Rectal smooth muscle tissue (tissue), 1 donor: Measurements from ENCODE around the gene VPS26A.

Experiments used
- H3K27ac ChIP-seq: one replicate; pipeline ENCODE4 v1.7.0; 2013; ENCODE audit warnings: low read depth, low read length, inconsistent platforms
- H3K27me3 ChIP-seq: one replicate; pipeline ENCODE4 v1.7.0; 2013; ENCODE audit warnings: low read length; ENCODE audit not compliant: control insufficient read depth, insufficient read depth
- H3K36me3 ChIP-seq: one replicate; pipeline ENCODE4 v1.7.0; 2013; ENCODE audit warnings: low read length; ENCODE audit not compliant: control insufficient read depth, insufficient read depth
- H3K4me1 ChIP-seq: one replicate; pipeline ENCODE4 v1.7.0; 2013; ENCODE audit warnings: low read length; ENCODE audit not compliant: control insufficient read depth, insufficient read depth
- H3K4me3 ChIP-seq: one replicate; pipeline ENCODE4 v1.7.0; 2013; ENCODE audit warnings: low read length
- H3K9ac ChIP-seq: one replicate; pipeline ENCODE4 v1.7.0; 2013; ENCODE audit warnings: low read length

The VPS26A gene

DNA sequence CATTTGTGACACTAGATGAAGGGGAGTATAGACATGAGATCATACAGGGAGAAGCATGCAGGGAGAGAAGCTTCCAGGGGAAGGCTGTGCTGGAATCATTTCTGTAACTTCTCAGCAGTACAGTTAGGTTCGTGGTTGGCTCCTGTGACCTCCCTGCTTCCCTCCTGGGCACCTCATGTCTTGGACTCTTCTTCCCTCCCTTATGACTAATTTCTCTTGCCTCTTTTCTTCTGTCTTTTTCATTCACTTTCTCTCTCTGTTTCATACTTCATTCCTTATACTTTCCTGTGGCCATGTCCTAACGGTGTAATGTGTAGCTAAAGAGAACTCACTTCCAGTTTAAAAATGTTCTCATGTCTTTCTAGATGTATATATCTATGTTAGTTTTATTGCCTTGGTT lies 77.1 kb downstream of the VPS26A start:
- H3K27ac ChIP-seq, result no peak overlapping the region
- no peaks in the 10 kb centered on the region for H3K27me3 ChIP-seq
- H3K4me1 ChIP-seq, result no peaks in the 10 kb centered on the region
- no peak overlapping the region for H3K4me3 ChIP-seq
- H3K36me3 ChIP-seq, result peaks cover 12% of the 10 kb centered on the region
- H3K9ac ChIP-seq, result no peak overlapping the region

DNA sequence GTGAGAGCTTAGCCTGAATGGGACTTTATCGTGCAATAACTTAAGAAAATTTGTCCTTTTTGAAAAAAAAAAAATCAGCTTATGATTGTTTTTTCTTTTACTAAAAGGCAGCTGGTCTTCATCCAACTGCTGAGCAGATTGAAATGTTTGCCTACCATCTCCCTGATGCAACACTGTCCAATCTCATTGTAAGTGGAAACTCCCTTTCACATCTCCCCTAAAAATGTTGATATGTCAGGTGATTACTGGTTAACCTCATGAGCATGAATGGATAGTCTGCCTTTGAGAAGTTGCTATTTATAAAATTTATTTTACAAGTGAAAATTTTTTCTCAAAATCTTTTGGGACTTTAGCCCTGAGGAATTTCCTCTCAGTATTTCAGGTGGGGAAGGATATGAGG lies 78.4 kb downstream of the VPS26A start:
- no peak overlapping the region for H3K4me3 ChIP-seq
- H3K4me1 ChIP-seq, result no peaks in the 10 kb centered on the region
- H3K27me3 ChIP-seq, result no peaks in the 10 kb centered on the region
- peaks cover 10% of the 10 kb centered on the region for H3K36me3 ChIP-seq
- H3K27ac ChIP-seq, result no peak overlapping the region
- H3K9ac ChIP-seq, result no peak overlapping the region

DNA sequence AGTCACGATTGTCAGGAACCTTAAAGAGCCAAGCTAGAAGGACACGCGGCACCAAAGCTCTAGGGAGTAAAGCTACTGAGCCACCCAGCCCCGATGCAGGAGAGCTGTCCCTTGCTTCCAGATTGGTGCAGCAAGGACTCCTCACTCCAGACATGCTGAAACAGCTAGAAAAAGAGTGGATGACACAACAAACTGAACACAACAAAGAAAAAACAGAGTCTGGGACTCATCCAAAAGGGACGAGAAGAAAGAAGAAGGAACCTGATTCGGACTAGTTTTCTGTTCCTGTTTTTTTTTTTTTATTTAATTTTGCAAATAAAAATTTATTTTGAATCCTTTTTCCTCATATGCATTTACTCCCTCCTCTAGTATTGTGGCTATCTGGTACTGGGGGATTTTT lies 84.8 kb downstream of the VPS26A start:
- Histone ChIP-seq H3K27me3 (no peaks in the 10 kb centered on the region), H3K4me3 (no peak overlapping the region), H3K27ac (no peak overlapping the region), H3K4me1 (no peaks in the 10 kb centered on the region), H3K36me3 (peaks cover 17% of the 10 kb centered on the region), H3K9ac (no peak overlapping the region)

DNA sequence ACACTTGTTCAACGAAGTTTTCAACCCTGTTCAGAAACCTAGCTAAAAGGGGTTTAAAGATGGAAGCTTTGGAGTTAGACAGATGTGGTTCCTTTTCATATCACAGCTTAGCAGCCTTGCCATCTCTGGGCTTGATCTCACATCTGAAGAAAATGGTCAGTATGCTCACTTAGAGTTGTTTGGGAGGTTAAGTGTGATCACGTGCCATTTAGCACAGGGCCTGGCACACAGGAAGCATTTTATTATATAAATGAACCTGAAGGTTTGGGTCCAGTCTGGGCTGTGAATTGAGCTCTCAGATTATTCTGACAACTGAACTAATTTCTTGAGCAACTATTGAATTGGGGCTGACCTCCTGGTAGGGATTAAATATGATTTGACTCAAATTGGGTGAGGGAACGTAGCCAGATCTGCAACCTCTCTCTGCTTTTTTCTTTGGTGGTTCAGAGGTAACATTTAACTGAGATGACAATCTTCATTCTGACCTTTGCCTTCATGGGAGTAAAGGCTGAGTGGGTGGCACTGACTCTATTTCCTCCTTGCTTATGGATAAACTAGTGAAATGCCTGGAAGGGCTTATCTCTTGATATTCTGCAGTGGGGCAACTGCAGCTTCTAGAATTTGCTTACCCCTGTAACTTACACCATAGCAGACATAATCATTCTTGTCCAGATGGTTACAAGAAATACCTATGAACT lies 86.0 kb downstream of the VPS26A start:
- no peak overlapping the region for H3K4me3 ChIP-seq

DNA sequence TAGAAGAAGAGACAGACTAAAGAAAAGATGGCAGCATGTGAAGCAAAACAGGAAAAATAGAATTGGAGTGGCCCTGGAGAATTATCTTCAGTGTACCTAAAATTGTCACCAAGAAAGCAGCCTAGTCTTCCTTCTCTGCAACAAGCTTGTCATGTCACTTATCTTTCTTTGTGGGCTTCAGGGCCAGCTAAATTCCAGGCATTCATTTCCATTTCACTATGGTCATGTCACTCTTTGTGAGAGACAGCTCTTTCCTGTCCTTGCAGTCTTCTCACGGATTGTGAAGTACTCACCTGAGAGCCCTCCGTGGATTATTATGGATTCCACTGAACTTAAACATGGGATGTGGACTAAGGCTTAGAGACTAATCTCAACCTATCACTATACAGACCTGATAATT lies 87.1 kb downstream of the VPS26A start:
- Histone ChIP-seq H3K9ac (no peak overlapping the region), H3K36me3 (peaks cover 13% of the 10 kb centered on the region), H3K27me3 (no peaks in the 10 kb centered on the region), H3K27ac (no peak overlapping the region), H3K4me3 (no peak overlapping the region), H3K4me1 (no peaks in the 10 kb centered on the region)

More for the DNA sequence above, 86.0 kb downstream of the VPS26A start:
- H3K4me1 ChIP-seq, result no peaks in the 10 kb centered on the region
- no peak overlapping the region for H3K27ac ChIP-seq
- H3K36me3 ChIP-seq, result peaks cover 17% of the 10 kb centered on the region
- H3K9ac ChIP-seq, result no peak overlapping the region
- H3K27me3 ChIP-seq, result no peaks in the 10 kb centered on the region

DNA sequence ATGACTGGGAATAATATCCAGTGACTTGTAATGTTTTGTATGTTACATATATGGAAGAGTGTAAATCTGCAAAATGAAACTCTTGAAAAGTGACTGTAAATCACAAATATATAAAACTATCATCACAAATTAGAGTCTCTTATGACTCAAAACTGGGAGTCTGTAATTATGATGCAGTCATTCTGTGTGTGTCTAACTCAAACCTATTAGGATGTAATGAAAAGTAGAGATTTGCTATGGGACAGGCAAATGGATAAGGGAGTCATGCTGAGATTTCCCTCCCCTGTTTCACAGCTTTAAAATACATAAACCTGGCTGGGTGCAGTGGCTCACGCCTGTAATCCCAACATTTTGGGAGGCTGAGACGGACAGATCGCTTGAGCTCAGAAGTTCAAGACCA lies 87.5 kb downstream of the VPS26A start:
- Histone ChIP-seq H3K9ac (no peak overlapping the region), H3K4me1 (no peaks in the 10 kb centered on the region), H3K27me3 (no peaks in the 10 kb centered on the region), H3K36me3 (peaks cover 13% of the 10 kb centered on the region), H3K27ac (no peak overlapping the region), H3K4me3 (no peak overlapping the region)

DNA sequence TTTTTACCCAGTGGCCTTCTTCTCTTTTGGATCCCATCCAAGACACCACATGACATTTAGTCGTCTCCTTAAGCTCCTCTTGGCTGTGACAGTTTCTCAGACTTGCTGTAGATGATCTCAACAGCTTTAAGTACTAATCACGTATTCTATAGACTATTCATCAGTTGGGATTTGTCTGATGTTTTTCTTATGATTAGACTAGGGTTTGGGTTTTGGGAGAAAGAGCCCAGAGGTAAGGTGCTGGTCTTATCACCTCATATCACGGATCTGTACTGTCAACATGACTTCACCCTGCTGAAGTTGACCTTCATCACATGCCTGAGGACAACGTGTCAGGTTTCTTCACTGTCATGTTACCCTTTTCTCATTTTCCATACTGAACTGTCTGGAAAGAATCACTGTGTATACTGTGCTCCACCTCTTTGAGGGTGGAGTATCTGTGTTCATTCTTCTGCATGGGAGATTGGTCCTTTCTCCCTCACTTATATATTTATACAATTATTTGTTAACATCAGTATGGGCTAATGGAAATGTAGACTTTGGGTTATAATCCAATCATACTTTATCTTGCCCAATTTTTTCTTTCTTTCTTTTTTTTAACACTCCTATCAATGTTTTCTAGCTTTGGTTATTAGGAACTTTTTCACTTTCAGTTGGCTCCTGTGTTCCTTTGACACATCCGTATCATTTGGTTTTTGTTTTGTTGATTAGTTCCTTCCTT lies 89.8 kb downstream of the VPS26A start:
- Histone ChIP-seq H3K4me1 (no peaks in the 10 kb centered on the region), H3K27ac (no peak overlapping the region), H3K4me3 (no peak overlapping the region), H3K36me3 (peaks cover 4% of the 10 kb centered on the region), H3K27me3 (no peaks in the 10 kb centered on the region), H3K9ac (no peak overlapping the region)

DNA sequence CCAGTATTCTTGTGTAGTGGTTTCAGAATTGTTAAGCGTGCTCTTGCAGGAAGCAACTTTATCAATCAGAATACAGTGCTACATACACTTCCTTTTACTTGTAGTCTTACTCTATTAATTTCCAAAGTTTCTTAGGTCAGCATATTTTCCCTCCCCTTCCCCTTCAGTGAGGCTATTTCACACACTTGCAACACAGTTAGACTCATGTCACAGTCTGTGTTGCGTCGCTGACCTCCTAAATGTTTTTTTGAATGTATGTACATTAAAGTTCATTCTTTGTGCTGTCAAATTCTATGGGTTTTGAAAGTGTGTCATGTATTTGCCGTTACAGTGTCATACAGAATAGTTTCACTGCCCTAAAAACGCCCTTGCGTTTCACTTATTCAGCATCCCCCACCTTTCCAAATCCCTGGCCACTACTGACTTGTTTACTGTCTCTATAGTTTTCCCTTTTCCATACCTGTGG lies 90.7 kb downstream of the VPS26A start:
- Histone ChIP-seq H3K36me3 (no peaks in the 10 kb centered on the region), H3K9ac (no peak overlapping the region), H3K27me3 (no peaks in the 10 kb centered on the region), H3K27ac (no peak overlapping the region), H3K4me1 (no peaks in the 10 kb centered on the region), H3K4me3 (no peak overlapping the region)

DNA sequence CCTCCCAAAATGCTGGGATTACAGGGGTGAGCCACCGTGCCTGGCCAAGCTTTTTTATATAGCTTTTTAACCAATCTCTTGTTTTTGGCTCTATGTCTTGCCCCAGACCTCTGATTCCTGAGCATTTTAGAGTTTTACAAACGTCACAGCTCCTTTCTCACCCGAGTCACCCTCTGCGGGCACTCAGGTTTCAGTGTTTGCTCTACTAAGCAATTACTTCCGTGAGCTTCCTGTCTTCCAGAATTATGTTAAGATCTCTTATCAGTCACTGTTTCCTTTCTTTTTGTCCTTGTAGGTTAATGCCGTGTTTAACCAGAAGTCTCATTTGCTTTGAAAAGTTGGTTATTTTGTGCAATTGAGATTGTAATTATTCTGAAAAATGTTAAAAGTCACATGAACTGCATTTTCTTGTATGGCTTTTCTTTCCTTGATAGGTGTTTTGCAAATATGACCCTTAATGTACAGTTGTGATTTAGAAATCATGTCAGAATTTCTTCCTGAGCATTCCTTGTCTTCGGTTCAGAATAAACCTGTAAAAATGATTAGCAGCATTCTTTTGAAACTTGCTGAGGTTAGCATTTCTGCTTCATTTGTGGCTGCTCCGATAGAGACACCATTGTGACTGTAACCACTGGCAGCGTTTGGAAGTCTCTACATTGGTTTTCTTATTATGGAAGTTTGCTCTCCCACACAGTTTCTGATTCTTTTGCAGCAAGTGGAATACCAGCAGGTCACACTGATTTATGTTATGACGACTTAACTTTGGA lies 91.6 kb downstream of the VPS26A start:
- Histone ChIP-seq H3K36me3 (no peaks in the 10 kb centered on the region), H3K4me1 (no peaks in the 10 kb centered on the region), H3K27ac (no peak overlapping the region), H3K9ac (no peak overlapping the region), H3K4me3 (no peak overlapping the region), H3K27me3 (no peaks in the 10 kb centered on the region)

DNA sequence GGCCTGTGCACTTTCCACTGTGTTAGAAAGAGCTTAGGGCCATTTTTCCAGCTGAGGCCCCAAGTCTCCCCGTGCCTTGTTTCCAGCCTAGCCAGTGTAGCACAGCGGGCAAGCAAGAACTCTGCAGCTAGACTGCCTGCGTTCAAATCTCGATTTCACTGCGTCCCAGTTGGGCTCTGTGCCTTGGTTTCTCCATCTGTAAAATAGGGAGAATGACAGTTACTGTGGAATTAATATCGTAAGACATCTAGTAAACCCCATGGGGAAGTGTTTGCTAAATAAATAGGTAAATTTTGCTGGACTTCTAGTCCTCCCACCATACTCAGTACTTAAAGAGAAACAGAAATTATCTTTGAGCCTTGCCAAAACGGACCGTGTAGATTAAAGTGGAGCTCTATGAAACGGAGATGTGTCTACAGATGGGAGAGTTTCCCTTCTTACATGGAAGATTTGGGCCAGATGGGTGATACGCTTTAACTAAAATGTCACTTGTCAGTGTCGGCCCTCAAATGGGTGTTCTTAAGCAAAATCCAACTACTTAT lies 92.7 kb downstream of the VPS26A start:
- no peaks in the 10 kb centered on the region for H3K27me3 ChIP-seq
- H3K4me1 ChIP-seq, result no peaks in the 10 kb centered on the region
- no peak overlapping the region for H3K27ac ChIP-seq
- H3K4me3 ChIP-seq, result no peak overlapping the region
- H3K36me3 ChIP-seq, result no peaks in the 10 kb centered on the region
- H3K9ac ChIP-seq, result no peak overlapping the region

DNA sequence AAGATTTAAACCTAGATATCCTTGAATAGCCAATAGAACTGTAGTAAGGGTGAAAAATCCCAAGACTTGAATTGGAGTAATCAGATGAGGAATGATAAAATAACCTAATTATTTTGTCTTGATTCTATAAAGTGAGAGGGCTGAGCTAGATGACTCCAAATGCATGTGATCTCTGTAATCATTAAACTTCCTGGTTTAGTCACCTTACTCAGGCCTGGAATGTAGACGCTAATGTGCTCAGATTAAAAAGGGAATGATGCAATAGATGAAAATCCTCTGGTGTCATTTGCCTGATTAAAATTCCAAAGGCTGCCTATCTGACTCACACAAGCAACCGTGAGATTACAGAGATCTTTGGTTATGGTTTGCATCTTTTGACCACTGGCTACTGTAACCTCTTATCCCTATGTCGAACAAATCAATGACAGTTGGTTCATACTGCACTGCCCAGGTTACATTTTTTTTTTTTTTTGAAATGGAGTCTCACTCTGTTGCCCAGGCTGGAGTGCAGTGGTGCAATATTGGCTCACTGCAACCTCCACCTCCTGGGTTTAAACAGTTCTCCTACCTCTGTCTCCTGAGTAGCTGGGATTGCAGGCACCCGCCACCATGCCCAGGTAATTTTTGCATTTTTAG lies 93.3 kb downstream of the VPS26A start:
- H3K4me1 ChIP-seq, result no peaks in the 10 kb centered on the region
- no peaks in the 10 kb centered on the region for H3K36me3 ChIP-seq
- H3K27me3 ChIP-seq, result no peaks in the 10 kb centered on the region
- no peak overlapping the region for H3K27ac ChIP-seq
- no peak overlapping the region for H3K4me3 ChIP-seq
- no peak overlapping the region for H3K9ac ChIP-seq

DNA sequence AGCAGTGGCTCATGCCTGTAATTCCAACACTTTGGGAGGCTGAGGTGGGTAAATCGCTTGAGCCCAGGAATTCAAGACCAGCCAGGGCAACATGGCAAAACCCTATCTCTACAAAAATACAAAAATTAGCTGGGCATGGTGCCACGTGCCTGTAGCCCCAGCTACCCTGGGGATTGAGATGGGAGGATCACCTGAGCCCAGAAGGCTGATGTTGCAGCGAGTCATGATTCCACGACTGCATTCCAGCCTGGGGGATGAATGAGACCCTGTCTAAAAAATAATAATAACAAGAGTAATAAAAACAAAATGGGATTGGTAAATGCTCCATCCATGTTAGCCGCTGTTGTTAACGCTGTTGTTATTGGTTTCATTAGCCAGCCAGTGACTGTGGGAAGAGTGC lies 94.9 kb downstream of the VPS26A start:
- Histone ChIP-seq H3K27ac (no peak overlapping the region), H3K4me1 (no peaks in the 10 kb centered on the region), H3K4me3 (no peak overlapping the region), H3K27me3 (no peaks in the 10 kb centered on the region), H3K9ac (no peak overlapping the region), H3K36me3 (no peaks in the 10 kb centered on the region)
